ENCODE results near the gene TEK. TPM values are rescaled to one million over a fixed set of nuclear protein-coding genes. Genes with fewer than 3 reads are reported as not detected.

The TEK gene
- total and polyA plus RNA-seq, 12 donors, result 6.7 to 33.1 (median 15.9) TPM

DNA sequence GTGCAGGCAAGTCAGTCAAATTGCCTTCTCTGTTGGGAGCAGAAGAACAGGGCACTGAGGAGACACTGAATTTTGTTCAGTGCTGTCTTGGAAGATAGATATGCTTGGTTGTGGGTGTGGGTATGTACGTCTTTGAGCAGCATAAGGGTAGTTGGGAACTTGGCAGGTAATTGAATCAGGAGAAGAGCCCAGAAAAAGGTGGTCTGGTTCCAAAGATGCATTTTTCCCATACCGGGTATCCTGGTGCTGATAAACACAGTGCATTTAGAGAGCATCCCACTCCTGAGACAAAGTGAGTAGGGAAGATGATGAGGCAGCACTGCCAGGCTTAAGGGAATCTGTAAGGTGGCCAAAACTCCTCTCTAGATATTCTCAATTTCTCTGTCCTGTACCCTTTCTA lies 40.6 kb downstream of the TEK start:
- Histone ChIP-seq H3K9me3 (no peaks in the 10 kb centered on the region), H3K4me1 (peaks cover 0 to 59% (median 29%) of the 10 kb centered on the region in 9 donors), H3K4me3 (no peak overlapping the region), H3K27me3 (no peaks in the 10 kb centered on the region), H3K27ac (peak overlapping the region in 1 of 10 donors; percentile 11), H3K36me3 (no peaks in the 10 kb centered on the region)
- TF ChIP-seq, protein P1, sequence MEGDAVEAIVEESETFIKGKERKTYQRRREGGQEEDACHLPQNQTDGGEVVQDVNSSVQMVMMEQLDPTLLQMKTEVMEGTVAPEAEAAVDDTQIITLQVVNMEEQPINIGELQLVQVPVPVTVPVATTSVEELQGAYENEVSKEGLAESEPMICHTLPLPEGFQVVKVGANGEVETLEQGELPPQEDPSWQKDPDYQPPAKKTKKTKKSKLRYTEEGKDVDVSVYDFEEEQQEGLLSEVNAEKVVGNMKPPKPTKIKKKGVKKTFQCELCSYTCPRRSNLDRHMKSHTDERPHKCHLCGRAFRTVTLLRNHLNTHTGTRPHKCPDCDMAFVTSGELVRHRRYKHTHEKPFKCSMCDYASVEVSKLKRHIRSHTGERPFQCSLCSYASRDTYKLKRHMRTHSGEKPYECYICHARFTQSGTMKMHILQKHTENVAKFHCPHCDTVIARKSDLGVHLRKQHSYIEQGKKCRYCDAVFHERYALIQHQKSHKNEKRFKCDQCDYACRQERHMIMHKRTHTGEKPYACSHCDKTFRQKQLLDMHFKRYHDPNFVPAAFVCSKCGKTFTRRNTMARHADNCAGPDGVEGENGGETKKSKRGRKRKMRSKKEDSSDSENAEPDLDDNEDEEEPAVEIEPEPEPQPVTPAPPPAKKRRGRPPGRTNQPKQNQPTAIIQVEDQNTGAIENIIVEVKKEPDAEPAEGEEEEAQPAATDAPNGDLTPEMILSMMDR (IDR thresholded peaks at IDR 0.05), result no peak
- DNase-seq, result no peak
- ATAC-seq, result no peak
- intact Hi-C loops (cut with DNase I), result loop anchor here in 1 of 10 donors (5.0 kb wide), 2 partner anchors 32 to 48 kb away; no protein-coding TSS in a partner anchor
- 59 to 76% methylated on average over 2 of the region's 2 CpGs for WGBS, 2 donors

GRCh38 chr9:27150746-27151406 lies 41.9 kb downstream of the TEK start:
- TF ChIP-seq, protein P1 (IDR thresholded peaks at IDR 0.05), result no peak
- peak overlapping the region in 3 of 10 donors; percentile 10 to 48 (median 22) for H3K27ac ChIP-seq
- intact Hi-C loops (cut with DNase I), result loop anchor here in 1 of 10 donors (5.0 kb wide), 2 partner anchors 34 to 46 kb away; no protein-coding TSS in a partner anchor

GRCh38 chr9:27151693-27152404 lies 42.8 kb downstream of the TEK start:
- Histone ChIP-seq H3K27ac (peak overlapping the region in 2 of 10 donors; percentile 22 to 48), H3K4me1 (peaks cover 0 to 60% (median 38%) of the 10 kb centered on the region in 9 donors), H3K9me3 (no peaks in the 10 kb centered on the region), H3K4me3 (no peak overlapping the region), H3K27me3 (no peaks in the 10 kb centered on the region), H3K36me3 (no peaks in the 10 kb centered on the region)
- ATAC-seq, result peak in 2 of 8 donors; percentile 44
- no peak for DNase-seq
- 37 to 42% methylated on average over 8 of the region's 8 CpGs for WGBS, 2 donors
- intact Hi-C loops (cut with DNase I), result loop anchor here in 1 of 10 donors (5.0 kb wide), 2 partner anchors 35 to 45 kb away; no protein-coding TSS in a partner anchor
- TF ChIP-seq, protein P1 (IDR thresholded peaks at IDR 0.05), result no peak

More at GRCh38 chr9:27150746-27151406, 41.9 kb downstream of the TEK start:
- no peaks in the 10 kb centered on the region for H3K9me3 ChIP-seq
- H3K36me3 ChIP-seq, result no peaks in the 10 kb centered on the region
- no peak for ATAC-seq
- no peak for DNase-seq
- no peak overlapping the region for H3K4me3 ChIP-seq
- no peaks in the 10 kb centered on the region for H3K27me3 ChIP-seq
- H3K4me1 ChIP-seq, result peaks cover 0 to 56% (median 38%) of the 10 kb centered on the region in 9 donors
- 42 to 57% methylated on average over 5 of the region's 5 CpGs for WGBS, 2 donors

DNA sequence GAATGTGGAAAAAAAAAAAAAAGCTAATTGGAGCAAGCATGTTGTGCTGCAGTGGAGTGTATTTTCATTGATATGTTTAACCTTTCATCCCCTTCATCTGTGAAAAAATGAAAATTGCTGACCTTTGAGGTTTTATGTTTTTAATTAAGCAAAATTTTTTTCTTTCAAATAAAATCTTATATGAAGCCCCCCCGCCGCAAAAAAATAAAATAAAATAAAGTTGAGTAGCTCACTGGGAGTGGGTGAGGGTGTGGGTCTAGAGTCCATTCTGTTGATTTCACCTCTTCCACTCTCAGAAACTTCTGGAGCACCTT lies 43.3 kb downstream of the TEK start:
- Histone ChIP-seq H3K4me1 (peaks cover 0 to 60% (median 38%) of the 10 kb centered on the region in 9 donors), H3K27ac (no peak overlapping the region), H3K9me3 (no peaks in the 10 kb centered on the region), H3K4me3 (no peak overlapping the region), H3K27me3 (no peaks in the 10 kb centered on the region), H3K36me3 (no peaks in the 10 kb centered on the region)
- TF ChIP-seq, protein P1 (IDR thresholded peaks at IDR 0.05), result no peak
- ATAC-seq, result no peak
- no peak for DNase-seq
- intact Hi-C loops (cut with DNase I), result loop anchor here in 1 of 10 donors (5.0 kb wide), 2 partner anchors 35 to 45 kb away; no protein-coding TSS in a partner anchor
- WGBS, 2 donors, result 12 to 36% methylated on average over 2 of the region's 2 CpGs

All from heart right ventricle (tissue), 16 donors.